ENCODE data around the gene UBALD2.
"Not testable (repeated sequence)": the region's sequence is repeated elsewhere in the genome, so short reads cannot be mapped to it uniquely, and the experiment has no call there.

The UBALD2 gene

GRCh38 chr17:76265624-76266243 lies 586 bp downstream of the UBALD2 start:
- no peak for DNase-seq (ENCODE audit: low read depth in 2 of 2, low spot score in 1 of 2)

- DNase-seq (ENCODE audit: low read depth in 2 of 2, low spot score in 1 of 2), result no peak
Observed at GRCh38 chr17:76266244-76266938, 1.2 kb downstream of the UBALD2 start.

GRCh38 chr17:76267051-76267576 lies 2.0 kb downstream of the UBALD2 start:
- DNase-seq (ENCODE audit: low read depth in 2 of 2, low spot score in 1 of 2), result no peak

GRCh38 chr17:76267581-76268001 lies 2.4 kb downstream of the UBALD2 start:
- DNase-seq (ENCODE audit: low read depth in 2 of 2, low spot score in 1 of 2), result not testable (repeated sequence)

- DNase-seq (ENCODE audit: low read depth in 2 of 2, low spot score in 1 of 2), result no peak
Observed at GRCh38 chr17:76268015-76268749, 3.0 kb downstream of the UBALD2 start.

GRCh38 chr17:76268991-76269981 lies 4.1 kb downstream of the UBALD2 start:
- no peak for DNase-seq (ENCODE audit: low read depth in 2 of 2, low spot score in 1 of 2)

- DNase-seq (ENCODE audit: low read depth in 2 of 2, low spot score in 1 of 2), result no peak
Observed at GRCh38 chr17:76270127-76270592, 5.0 kb downstream of the UBALD2 start.

GRCh38 chr17:76270770-76271668 lies 5.9 kb downstream of the UBALD2 start:
- DNase-seq (ENCODE audit: low read depth in 2 of 2, low spot score in 1 of 2), result no peak

- peak in 1 of 2 donors; percentile 47 for DNase-seq (ENCODE audit: low read depth in 2 of 2, low spot score in 1 of 2)
Observed at GRCh38 chr17:76271669-76272540, 6.8 kb downstream of the UBALD2 start.

GRCh38 chr17:76272541-76273444 lies 7.6 kb downstream of the UBALD2 start:
- no peak for DNase-seq (ENCODE audit: low read depth in 2 of 2, low spot score in 1 of 2)

GRCh38 chr17:76273445-76274111 lies 8.4 kb downstream of the UBALD2 start:
- DNase-seq (ENCODE audit: low read depth in 2 of 2, low spot score in 1 of 2), result no peak

GRCh38 chr17:76274112-76274956 lies 9.2 kb downstream of the UBALD2 start:
- DNase-seq (ENCODE audit: low read depth in 2 of 2, low spot score in 1 of 2), result no peak

- DNase-seq (ENCODE audit: low read depth in 2 of 2, low spot score in 1 of 2), result no peak
Observed at GRCh38 chr17:76275382-76276068, 10.4 kb downstream of the UBALD2 start.

GRCh38 chr17:76276069-76276431 lies 10.9 kb downstream of the UBALD2 start:
- no peak for DNase-seq (ENCODE audit: low read depth in 2 of 2, low spot score in 1 of 2)

GRCh38 chr17:76276461-76277299 lies 11.5 kb downstream of the UBALD2 start:
- no peak for DNase-seq (ENCODE audit: low read depth in 2 of 2, low spot score in 1 of 2)

Data from stimulated activated CD8-positive, alpha-beta memory T cell treated with anti-CD3 and anti-CD28 coated beads, Interleukin-4, amount 100 ng/mL, for 1 hour (primary cell).